Ishikawa (cell line): ENCODE measurements around the gene RNASE8.

ENCODE experiments used
- CEBPB ChIP-seq: IDR thresholded peaks from 2 replicates; pipeline ENCODE4 v1.6.1; 2012
- CREB1 ChIP-seq: IDR thresholded peaks from 2 replicates; pipeline ENCODE4 v1.6.1; 2012; ENCODE audit warnings: low read depth
- EGR1 ChIP-seq: IDR thresholded peaks from 2 replicates; pipeline ENCODE4 v1.6.1; 2012
- EP300 ChIP-seq: IDR thresholded peaks from 2 replicates; pipeline ENCODE4 v1.6.1; 2012; ENCODE audit warnings: borderline replicate concordance
- FOXM1 ChIP-seq: IDR thresholded peaks from 2 replicates; pipeline ENCODE4 v1.6.1; 2012; ENCODE audit warnings: low read depth, borderline replicate concordance
- NFIC ChIP-seq: IDR thresholded peaks from 2 replicates; pipeline ENCODE4 v1.6.1; 2012
- RAD21 ChIP-seq: IDR thresholded peaks from 2 replicates; pipeline ENCODE4 v1.6.1; 2012; ENCODE audit warnings: low read depth
- REST ChIP-seq: IDR thresholded peaks from 2 replicates; pipeline ENCODE4 v1.6.1; 2012; ENCODE audit warnings: low read depth, mild to moderate bottlenecking
- TAF1 ChIP-seq: IDR thresholded peaks from 2 replicates; pipeline ENCODE4 v1.6.1; 2012; ENCODE audit warnings: low read depth, mild to moderate bottlenecking
- TCF12 ChIP-seq: IDR thresholded peaks from 2 replicates; pipeline ENCODE4 v1.6.1; 2012; ENCODE audit warnings: low read depth
- TEAD4 ChIP-seq: IDR thresholded peaks from 2 replicates; pipeline ENCODE4 v1.6.1; 2012
- YY1 ChIP-seq: IDR thresholded peaks from 2 replicates; pipeline ENCODE4 v1.6.1; 2012; ENCODE audit warnings: low read depth
- ZBTB7A ChIP-seq: IDR thresholded peaks from 2 replicates; pipeline ENCODE4 v1.6.1; 2012; ENCODE audit warnings: low read depth
- TF ChIP-seq, protein P1 (sequence below): IDR thresholded peaks from 2 replicates; pipeline ENCODE4 v1.6.1; 2012
- TF ChIP-seq, protein P2 (sequence below): IDR thresholded peaks from 2 replicates; pipeline ENCODE4 v1.6.1; 2012

Gene RNASE8

GRCh38 chr14:21081521-21082142, 24.0 kb downstream of the RNASE8 start:
- TF ChIP-seq YY1 (no peak), CREB1 (no peak), EP300 (no peak), TEAD4 (no peak), EGR1 (no peak), CEBPB (no peak), REST (no peak), TCF12 (no peak), RAD21 (no peak), NFIC (no peak), FOXM1 (no peak), TAF1 (no peak), ZBTB7A (no peak)
- TF ChIP-seq, protein P1, sequence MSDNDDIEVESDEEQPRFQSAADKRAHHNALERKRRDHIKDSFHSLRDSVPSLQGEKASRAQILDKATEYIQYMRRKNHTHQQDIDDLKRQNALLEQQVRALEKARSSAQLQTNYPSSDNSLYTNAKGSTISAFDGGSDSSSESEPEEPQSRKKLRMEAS = no peak
- TF ChIP-seq, protein P2, sequence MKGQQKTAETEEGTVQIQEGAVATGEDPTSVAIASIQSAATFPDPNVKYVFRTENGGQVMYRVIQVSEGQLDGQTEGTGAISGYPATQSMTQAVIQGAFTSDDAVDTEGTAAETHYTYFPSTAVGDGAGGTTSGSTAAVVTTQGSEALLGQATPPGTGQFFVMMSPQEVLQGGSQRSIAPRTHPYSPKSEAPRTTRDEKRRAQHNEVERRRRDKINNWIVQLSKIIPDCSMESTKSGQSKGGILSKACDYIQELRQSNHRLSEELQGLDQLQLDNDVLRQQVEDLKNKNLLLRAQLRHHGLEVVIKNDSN = no peak

- TF ChIP-seq REST (no peak), TAF1 (no peak), FOXM1 (no peak)
These were observed 26.1 kb downstream of the RNASE8 start for GRCh38 chr14:21083565-21084325.

GRCh38 chr14:21084396-21084795, 26.8 kb downstream of the RNASE8 start:
- TF ChIP-seq RAD21 (no peak), YY1 (no peak), EGR1 (no peak), FOXM1 (no peak), NFIC (no peak), EP300 (no peak), TAF1 (no peak), TEAD4 (no peak), ZBTB7A (no peak), CEBPB (no peak), CREB1 (no peak), REST (no peak)
- TF ChIP-seq, protein P2 = no peak
- TF ChIP-seq, protein P1 = no peak
